ENCODE measurements around the gene PRDM13. TPM values are rescaled to one million over a fixed set of nuclear protein-coding genes. Genes with fewer than 3 reads are reported as not detected.

Gene PRDM13
- total RNA-seq = not detected

DNA sequence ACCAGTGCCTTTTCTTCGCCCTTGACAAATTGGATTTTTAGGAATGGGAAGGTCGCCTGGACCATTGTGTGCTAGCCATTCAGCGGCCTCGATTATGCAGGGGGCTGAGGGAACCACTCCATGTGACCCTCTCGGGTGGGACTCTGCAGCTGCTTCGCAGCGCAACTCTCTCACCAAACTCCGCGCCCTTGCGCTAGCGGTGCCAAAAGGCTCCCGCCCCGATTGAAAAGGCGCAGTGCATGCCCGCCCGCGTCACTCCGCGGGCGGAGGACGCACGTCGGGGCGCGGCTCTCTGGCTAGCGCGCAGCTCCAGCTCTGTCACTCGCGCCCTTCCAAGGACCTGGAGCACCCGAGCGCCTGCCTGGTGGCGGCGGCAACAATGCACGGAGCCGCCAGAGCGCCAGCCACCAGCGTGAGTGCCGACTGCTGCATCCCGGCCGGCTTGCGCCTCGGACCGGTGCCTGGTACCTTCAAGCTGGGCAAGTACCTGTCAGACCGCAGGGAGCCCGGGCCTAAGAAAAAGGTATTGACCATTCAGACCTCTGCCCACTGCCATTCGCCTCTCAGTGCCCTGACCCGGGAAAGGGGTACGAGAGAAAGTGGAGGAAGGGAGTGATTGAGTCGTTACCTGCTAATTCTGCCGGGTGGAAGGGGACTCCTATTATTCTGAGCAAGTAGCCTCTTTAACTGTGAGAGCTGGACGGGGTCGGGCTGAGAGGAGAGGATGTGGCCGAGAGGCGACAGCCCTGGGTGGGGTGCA lies at the start of gene PRDM13:
TSS of gene PRDM13 (plus strand) at position 178 of the 760 bp plus-strand sequence. CDS start at position 380, 202 bp downstream.
- intact Hi-C loops (cut with DNase I) = loop anchor here (10.0 kb wide), 1 partner anchor 838 kb away; no protein-coding TSS in a partner anchor
- H3K27me3 ChIP-seq = peaks cover 9 to 100% (median 90%) of the 10 kb centered on the region in 4 donors
- H3K4me1 ChIP-seq = peaks cover 30 to 60% (median 44%) of the 10 kb centered on the region in 4 donors
- WGBS = 8% methylated on average over 10 of the region's 54 CpGs
- no peak within 1 kb of the TSS for H3K27ac ChIP-seq (replicated peaks in 1 of 4)
- no peak within 1 kb of the TSS for H3K4me3 ChIP-seq
- TF ChIP-seq POLR2AphosphoS5 (IDR thresholded peaks at IDR 0.05) = no peak
- DNase-seq (ENCODE audit: extremely low spot score) = no peak
- H3K36me3 ChIP-seq = no peaks in the 10 kb centered on the region
- H3K9me3 ChIP-seq = no peaks in the 10 kb centered on the region

DNA sequence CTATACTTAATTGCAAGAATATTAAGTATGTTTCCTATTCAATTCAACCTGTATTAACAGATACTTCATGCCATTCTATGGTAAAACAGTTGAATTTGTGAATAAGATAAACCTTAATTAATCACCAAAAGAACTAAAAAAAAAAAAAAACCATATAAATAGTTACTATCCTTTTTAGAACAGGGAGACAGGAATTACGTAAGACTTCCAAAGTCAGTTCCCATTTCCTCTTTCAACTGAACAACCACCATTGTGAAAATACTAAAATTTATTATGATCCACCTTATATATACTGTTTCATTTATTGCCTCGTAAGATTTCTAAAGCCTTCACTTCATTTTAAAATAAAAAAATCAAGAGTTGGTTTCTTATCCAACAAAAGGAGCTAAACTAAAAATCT lies 47.6 kb upstream of the PRDM13 start:
- Histone ChIP-seq H3K27me3 (no peaks in the 10 kb centered on the region), H3K4me3 (no peak overlapping the region), H3K4me1 (peaks cover 0 to 6% (median 2%) of the 10 kb centered on the region in 4 donors), H3K9me3 (no peaks in the 10 kb centered on the region), H3K27ac (replicated peaks in 1 of 4) (no peak overlapping the region), H3K36me3 (peaks cover 11 to 52% (median 39%) of the 10 kb centered on the region in 4 donors)
- no peak for DNase-seq (ENCODE audit: extremely low spot score)
- TF ChIP-seq POLR2AphosphoS5 (IDR thresholded peaks at IDR 0.05) (no peak), CTCF (IDR thresholded peaks at IDR 0.05) (no peak), EP300 (IDR thresholded peaks at IDR 0.05) (no peak), POLR2A (IDR thresholded peaks at IDR 0.05; ENCODE audit: low read depth) (no peak)
- 81% methylated on average over 2 of the region's 2 CpGs for WGBS
- intact Hi-C loops (cut with DNase I) = no loop called here

GRCh38 chr6:99560668-99561067 lies 46.0 kb upstream of the PRDM13 start:
- no peak overlapping the region for H3K27ac ChIP-seq (replicated peaks in 1 of 4)
- TF ChIP-seq POLR2A (IDR thresholded peaks at IDR 0.05; ENCODE audit: low read depth) (no peak), CTCF (IDR thresholded peaks at IDR 0.05) (no peak), EP300 (IDR thresholded peaks at IDR 0.05) (no peak), POLR2AphosphoS5 (IDR thresholded peaks at IDR 0.05) (no peak)
- no peak for DNase-seq (ENCODE audit: extremely low spot score)
- intact Hi-C loops (cut with DNase I) = no loop called here
- no peaks in the 10 kb centered on the region for H3K27me3 ChIP-seq
- H3K36me3 ChIP-seq = peaks cover 0 to 35% (median 24%) of the 10 kb centered on the region in 4 donors
- WGBS = 97% methylated on average over 4 of the region's 4 CpGs
- H3K4me3 ChIP-seq = no peak overlapping the region
- H3K9me3 ChIP-seq = no peaks in the 10 kb centered on the region
- peaks cover 0 to 7% (median 3%) of the 10 kb centered on the region in 4 donors for H3K4me1 ChIP-seq

- no peaks in the 10 kb centered on the region for H3K9me3 ChIP-seq
- H3K27ac ChIP-seq (replicated peaks in 1 of 4) = no peak overlapping the region
- H3K4me3 ChIP-seq = no peak overlapping the region
- H3K27me3 ChIP-seq = no peaks in the 10 kb centered on the region
- H3K36me3 ChIP-seq = peaks cover 0 to 10% (median 4%) of the 10 kb centered on the region in 4 donors
- intact Hi-C loops (cut with DNase I) = no loop called here
- TF ChIP-seq CTCF (IDR thresholded peaks at IDR 0.05) (no peak), POLR2A (IDR thresholded peaks at IDR 0.05; ENCODE audit: low read depth) (no peak)
- no peak for DNase-seq (ENCODE audit: extremely low spot score)
- WGBS = 71% methylated on average over 4 of the region's 4 CpGs
- H3K4me1 ChIP-seq = peaks cover 14 to 29% (median 21%) of the 10 kb centered on the region in 4 donors
These were observed 43.4 kb upstream of the PRDM13 start for GRCh38 chr6:99563056-99563723.
